ENCODE measurements around the gene IRX5. TPM values are rescaled to one million over a fixed set of nuclear protein-coding genes. Genes with fewer than 3 reads are reported as not detected.

Gene IRX5
- total RNA-seq, 1 donor from 2014 or later, result 12.7 TPM

- peak; percentile 100 for DNase-seq (ENCODE audit: low read depth)
Observed at GRCh38 chr16:54929090-54930004, 1.3 kb upstream of the IRX5 start.

GRCh38 chr16:54930869-54931119, 129 bp downstream of the IRX5 start:
- DNase-seq (ENCODE audit: low read depth), result no peak

GRCh38 chr16:54931120-54932014, 702 bp downstream of the IRX5 start:
- peak; percentile 62 for DNase-seq (ENCODE audit: low read depth)

GRCh38 chr16:54932021-54932660, 1.5 kb downstream of the IRX5 start:
- peak; percentile 47 for DNase-seq (ENCODE audit: low read depth)

GRCh38 chr16:54932737-54933254, 2.1 kb downstream of the IRX5 start:
- DNase-seq (ENCODE audit: low read depth), result peak; percentile 65

GRCh38 chr16:54933281-54934011, 2.8 kb downstream of the IRX5 start:
- peak; percentile 41 for DNase-seq (ENCODE audit: low read depth)

- DNase-seq (ENCODE audit: low read depth), result peak; percentile 74
Observed at GRCh38 chr16:54934481-54935265, 4.0 kb downstream of the IRX5 start.

- DNase-seq (ENCODE audit: low read depth), result no peak
Observed at GRCh38 chr16:54935266-54935968, 4.8 kb downstream of the IRX5 start.

- peak; percentile 81 for DNase-seq (ENCODE audit: low read depth)
Observed at GRCh38 chr16:54936201-54936978, 5.7 kb downstream of the IRX5 start.

- DNase-seq (ENCODE audit: low read depth), result no peak
Observed at GRCh38 chr16:54936979-54937670, 6.5 kb downstream of the IRX5 start.

- DNase-seq (ENCODE audit: low read depth), result no peak
Observed at GRCh38 chr16:54937671-54938211, 7.1 kb downstream of the IRX5 start.

GRCh38 chr16:54938212-54939028, 7.8 kb downstream of the IRX5 start:
- DNase-seq (ENCODE audit: low read depth), result no peak

GRCh38 chr16:54939029-54939346, 8.3 kb downstream of the IRX5 start:
- DNase-seq (ENCODE audit: low read depth), result no peak

- no peak for DNase-seq (ENCODE audit: low read depth)
Observed at GRCh38 chr16:54939510-54940278, 9.0 kb downstream of the IRX5 start.

- DNase-seq (ENCODE audit: low read depth), result no peak
Observed at GRCh38 chr16:54940279-54940604, 9.6 kb downstream of the IRX5 start.

GRCh38 chr16:54942353-54942943, 11.8 kb downstream of the IRX5 start:
- no peak for DNase-seq (ENCODE audit: low read depth)

Measured in myocyte (in vitro differentiated cells).